ENCODE data around the gene UBP1. TPM values are rescaled to one million over a fixed set of nuclear protein-coding genes. Genes with fewer than 3 reads are reported as not detected.

UBP1 gene
- total RNA-seq, 4 donors from 2014 or later: 39.7 to 70.4 (median 55.6) TPM

- peaks cover 38% of the 10 kb centered on the region for H3K36me3 ChIP-seq
- H3K4me1 ChIP-seq: no peaks in the 10 kb centered on the region
- H3K27me3 ChIP-seq: no peaks in the 10 kb centered on the region
- WGBS: 91% methylated on average over 3 of the region's 3 CpGs
- no peak overlapping the region for H3K27ac ChIP-seq
- no peak for TF ChIP-seq CTCF (IDR thresholded peaks at IDR 0.05)
- no peak for TF ChIP-seq POLR2AphosphoS5 (IDR thresholded peaks at IDR 0.05)
- TF ChIP-seq EP300 (IDR thresholded peaks at IDR 0.05): no peak
- no peak for TF ChIP-seq POLR2A (IDR thresholded peaks at IDR 0.05)
- H3K9me3 ChIP-seq: no peaks in the 10 kb centered on the region
- no peak overlapping the region for H3K4me3 ChIP-seq
- DNase-seq (ENCODE audit: low spot score in 2 of 2): no peak
Observed at GRCh38 chr3:33380653-33381052, 59.6 kb downstream of the UBP1 start.

GRCh38 chr3:33377931-33378330 is 62.3 kb downstream of the UBP1 start:
- no peaks in the 10 kb centered on the region for H3K9me3 ChIP-seq
- DNase-seq (ENCODE audit: low spot score in 2 of 2): no peak
- no peaks in the 10 kb centered on the region for H3K27me3 ChIP-seq
- H3K36me3 ChIP-seq: peaks cover 31% of the 10 kb centered on the region
- no peak overlapping the region for H3K4me3 ChIP-seq
- TF ChIP-seq EP300 (IDR thresholded peaks at IDR 0.05): no peak
- no peak for TF ChIP-seq POLR2A (IDR thresholded peaks at IDR 0.05)
- no peak for TF ChIP-seq POLR2AphosphoS5 (IDR thresholded peaks at IDR 0.05)
- TF ChIP-seq CTCF (IDR thresholded peaks at IDR 0.05): no peak
- 100% methylated on average over 3 of the region's 3 CpGs for WGBS
- H3K4me1 ChIP-seq: no peaks in the 10 kb centered on the region
- H3K27ac ChIP-seq: no peak overlapping the region

GRCh38 chr3:33377489-33377888 is 62.7 kb downstream of the UBP1 start:
- Histone ChIP-seq H3K36me3 (peaks cover 31% of the 10 kb centered on the region), H3K27ac (no peak overlapping the region), H3K4me3 (no peak overlapping the region), H3K9me3 (no peaks in the 10 kb centered on the region), H3K4me1 (peaks cover 3% of the 10 kb centered on the region), H3K27me3 (no peaks in the 10 kb centered on the region)
- TF ChIP-seq CTCF (IDR thresholded peaks at IDR 0.05): no peak
- DNase-seq (ENCODE audit: low spot score in 2 of 2): no peak
- 94% methylated on average over 3 of the region's 3 CpGs for WGBS

GRCh38 chr3:33373082-33373437 is 67.1 kb downstream of the UBP1 start:
- Histone ChIP-seq H3K36me3 (peaks cover 18% of the 10 kb centered on the region), H3K4me3 (no peak overlapping the region), H3K4me1 (peaks cover 3% of the 10 kb centered on the region), H3K27ac (no peak overlapping the region), H3K27me3 (no peaks in the 10 kb centered on the region), H3K9me3 (no peaks in the 10 kb centered on the region)
- TF ChIP-seq CTCF (IDR thresholded peaks at IDR 0.05) (no peak), POLR2A (IDR thresholded peaks at IDR 0.05) (no peak), EP300 (IDR thresholded peaks at IDR 0.05) (no peak), POLR2AphosphoS5 (IDR thresholded peaks at IDR 0.05) (no peak)
- 54% methylated on average over 6 of the region's 6 CpGs for WGBS
- no peak for DNase-seq (ENCODE audit: low spot score in 2 of 2)

- no peak overlapping the region for H3K27ac ChIP-seq
- H3K36me3 ChIP-seq: peaks cover 11% of the 10 kb centered on the region
- H3K4me3 ChIP-seq: no peak overlapping the region
- TF ChIP-seq CTCF (IDR thresholded peaks at IDR 0.05) (peak; percentile 73 to 86), POLR2A (IDR thresholded peaks at IDR 0.05) (no peak)
- WGBS: 56% methylated on average over 14 of the region's 14 CpGs
- no peaks in the 10 kb centered on the region for H3K9me3 ChIP-seq
- H3K4me1 ChIP-seq: peaks cover 3% of the 10 kb centered on the region
- no peaks in the 10 kb centered on the region for H3K27me3 ChIP-seq
- DNase-seq (ENCODE audit: low spot score in 2 of 2): no peak
Observed at GRCh38 chr3:33372218-33373081, 67.8 kb downstream of the UBP1 start.
